GM12872 (cell line): ENCODE results near the gene PCDH18.

Experiments
- CTCF ChIP-seq: IDR thresholded peaks from 3 replicates; pipeline ENCODE4 v1.5.1; 2011; ENCODE audit warnings: low read depth, mild to moderate bottlenecking, low read length, moderate library complexity; ENCODE audit not compliant: insufficient read depth

PCDH18 gene

DNA sequence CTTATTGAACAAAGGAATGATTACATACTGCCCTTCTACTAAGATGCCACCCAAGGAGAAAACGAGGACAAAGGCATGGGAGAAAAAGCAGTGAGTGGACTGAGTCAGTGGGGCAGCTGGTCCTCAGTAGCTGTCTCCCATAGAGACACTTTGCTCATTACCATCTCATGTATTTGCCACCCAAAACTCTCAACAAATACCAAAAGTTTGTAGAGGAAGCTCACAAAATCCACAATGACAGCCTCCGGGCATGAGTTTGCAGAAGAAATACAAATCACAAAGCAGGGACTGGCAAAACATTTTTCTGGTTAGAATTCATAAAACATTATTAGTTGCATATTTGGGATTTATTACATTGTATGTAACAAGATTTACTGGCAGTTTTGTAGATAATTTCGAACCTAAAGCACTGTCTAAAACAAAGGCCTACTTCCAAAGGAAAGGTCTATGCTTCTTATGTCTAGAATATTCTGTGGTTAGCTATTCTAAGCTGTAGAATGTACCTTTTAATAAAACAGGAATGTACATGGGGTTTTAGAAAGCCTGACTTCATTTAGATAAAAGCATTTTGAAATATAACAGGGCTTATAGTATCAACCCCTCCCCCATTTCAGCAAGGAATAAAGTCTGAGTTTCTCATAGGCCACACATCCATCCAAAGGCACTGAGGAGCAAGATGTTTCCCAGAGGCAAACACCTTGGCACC lies 17.7 kb downstream of the PCDH18 start:
- TF ChIP-seq CTCF: no peak

- no peak for TF ChIP-seq CTCF
Measured at GRCh38 chr4:137510557-137511265, 21.6 kb downstream of the PCDH18 start.

- TF ChIP-seq CTCF: no peak
Measured at GRCh38 chr4:137509855-137510282, 22.4 kb downstream of the PCDH18 start.

DNA sequence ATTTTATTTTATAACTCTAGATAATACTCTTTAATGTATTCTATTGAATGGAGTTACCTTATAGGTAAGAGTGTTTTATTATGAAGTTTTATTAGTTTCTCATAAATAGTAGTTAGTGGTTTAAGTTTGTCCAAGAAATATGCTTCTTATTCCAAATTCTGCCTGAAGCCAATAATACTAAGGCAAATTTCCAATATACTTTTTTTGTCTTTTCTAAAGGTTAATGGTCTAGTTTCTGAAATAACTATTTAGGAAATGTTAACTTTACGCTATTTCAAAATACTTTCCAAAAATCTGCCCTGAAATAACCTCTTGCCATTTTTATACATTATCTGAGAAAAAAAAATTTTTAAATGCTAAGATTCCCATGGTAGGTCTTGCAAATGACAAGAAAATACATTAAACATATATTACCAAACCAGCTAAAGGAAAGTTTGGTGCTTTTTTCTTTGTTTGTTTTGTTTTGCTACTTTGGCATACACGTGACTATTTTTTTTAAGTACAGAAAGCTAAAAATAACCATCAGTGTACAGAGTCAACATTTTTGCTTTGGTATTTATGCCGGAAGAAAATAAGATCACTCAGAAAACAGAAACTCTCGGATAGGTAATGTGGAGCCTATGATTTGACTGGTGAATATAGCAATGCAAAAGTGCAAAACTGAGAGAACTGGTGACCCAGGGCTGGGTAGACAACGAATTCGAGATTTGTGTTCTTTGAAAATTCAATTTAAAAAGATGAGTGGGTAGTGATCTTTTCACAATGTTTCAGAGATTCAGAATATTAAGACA lies 29.8 kb downstream of the PCDH18 start:
- TF ChIP-seq CTCF: no peak

- no peak for TF ChIP-seq CTCF
Measured at GRCh38 chr4:137495578-137495977, 36.7 kb downstream of the PCDH18 start.

GRCh38 chr4:137476345-137476744 lies 55.9 kb downstream of the PCDH18 start:
- no peak for TF ChIP-seq CTCF

GRCh38 chr4:137474711-137475301 lies 57.5 kb downstream of the PCDH18 start:
- no peak for TF ChIP-seq CTCF
